Aorta (tissue), 5 donors: ENCODE measurements around the gene RIMKLB. TPM values are rescaled to one million over a fixed set of nuclear protein-coding genes. Genes with fewer than 3 reads are reported as not detected.
"Not testable (repeated sequence)": the region's sequence is repeated elsewhere in the genome, so short reads cannot be mapped to it uniquely, and the experiment has no call there.

Experiments used
- ATAC-seq: fragments of 200-7000 bp; cut with Tn5 transposase; one replicate; pipeline ENCODE4 v1.9.1; 2022; ENCODE audit warnings: moderate library complexity; ENCODE audit not compliant: low FRiP score
- DNase-seq, 2 donors: peaks; one replicate each; pipeline ENCODE4 v3.0.0-alpha.2; 2020
- H3K27ac ChIP-seq, 2 donors: one replicate each; pipeline ENCODE4 v1.5.1; 2013; ENCODE audit warnings: low read length in 2 of 2, mild to moderate bottlenecking in 2 of 2, moderate library complexity in 2 of 2, control low read depth in 1 of 2, inconsistent platforms in 1 of 2, low read depth in 1 of 2
- H3K27me3 ChIP-seq, 2 donors: one replicate each; pipeline ENCODE4 v1.6.1; 2013; ENCODE audit warnings: control low read depth in 1 of 2, low read length in 1 of 2, mild to moderate bottlenecking in 1 of 2, moderate library complexity in 1 of 2; ENCODE audit not compliant: insufficient read depth in 2 of 2, control insufficient read depth in 1 of 2
- H3K36me3 ChIP-seq, 2 donors: one replicate each; pipeline ENCODE4 v1.6.1; 2013; ENCODE audit warnings: control low read depth in 1 of 2, low read length in 1 of 2, mild to moderate bottlenecking in 1 of 2; ENCODE audit not compliant: insufficient read depth in 2 of 2, control insufficient read depth in 1 of 2
- H3K4me1 ChIP-seq, 2 donors: one replicate each; pipeline ENCODE4 v1.6.1; 2013; ENCODE audit warnings: low read length in 2 of 2, control low read depth in 1 of 2, mild to moderate bottlenecking in 1 of 2, moderate library complexity in 1 of 2; ENCODE audit not compliant: insufficient read depth in 2 of 2, control insufficient read depth in 1 of 2
- H3K4me3 ChIP-seq, 2 donors: one replicate each; pipeline ENCODE4 v1.5.1; 2013; ENCODE audit warnings: low read length in 2 of 2, control low read depth in 1 of 2, mild to moderate bottlenecking in 1 of 2
- H3K9me3 ChIP-seq: one replicate; pipeline ENCODE4 v1.6.1; 2013; ENCODE audit warnings: mild to moderate bottlenecking, low read length; ENCODE audit not compliant: control insufficient read depth
- WGBS, 2 donors: extraction: QIAGEN DNeasy Blood & Tissue Kit; methylation state at CpG; one replicate each; pipeline ENCODE4 v1.1.7; 2013; 5-methylcytosine and 5-hydroxymethylcytosine counted together
- intact Hi-C, 2 donors: fragments of 100-400 bp; cut with DNase I; formaldehyde crosslinking; loops; one replicate each; pipeline versions ENCODE4 v1.14.2 to v1.15.0; 2022
- polyA plus RNA-seq, 2 donors: library from polyadenylated mRNA; stranded (reverse); fragments of 200-250 nt; gene quantifications; one replicate each; pipeline ENCODE4 v1.2.3, GENCODE V29; 2013
- total RNA-seq, 2 donors: library from RNA; stranded (reverse); fragmentation: NEBNext Ultra II Directional; extraction: Animal tissue kit (Norgen Biotek cat#: 25700); gene quantifications; one replicate each; pipeline ENCODE4 v1.2.1, GENCODE V29; 2021
- donor health status: healthy with polysubstance abuse.
- donor health status: Bipolar disorder and iron deficiency.
- donor health status: DM: no; HTN: no; CAD: no.
- donor health status: DM: no; HTN: no; CAD: no.
- donor health status: DM: yes; HTN: yes; CAD: no.

Gene RIMKLB
- total and polyA plus RNA-seq, 4 donors = 42.6 to 117 (median 88.2) TPM

- H3K9me3 ChIP-seq, H3K4me3 ChIP-seq, H3K27ac ChIP-seq, intact Hi-C loops, H3K4me1 ChIP-seq, H3K36me3 ChIP-seq, DNase-seq, H3K27me3 ChIP-seq, ATAC-seq: not testable (repeated sequence)
- 77 to 83% methylated on average over 7 of the region's 7 CpGs for WGBS, 2 donors
Measured at GRCh38 chr12:8810112-8810511, 112.3 kb downstream of the RIMKLB start.

GRCh38 chr12:8813572-8814357 is 116.0 kb downstream of the RIMKLB start:
- no peaks in the 10 kb centered on the region for H3K27me3 ChIP-seq
- intact Hi-C loops = no loop called here
- H3K36me3 ChIP-seq = no peaks in the 10 kb centered on the region
- H3K27ac ChIP-seq = no peak overlapping the region
- DNase-seq = no peak
- H3K4me1 ChIP-seq = no peaks in the 10 kb centered on the region
- no peak overlapping the region for H3K4me3 ChIP-seq
- ATAC-seq = no peak
- H3K9me3 ChIP-seq = no peaks in the 10 kb centered on the region
- WGBS, 2 donors = 67 to 75% methylated on average over 5 of the region's 5 CpGs

DNA sequence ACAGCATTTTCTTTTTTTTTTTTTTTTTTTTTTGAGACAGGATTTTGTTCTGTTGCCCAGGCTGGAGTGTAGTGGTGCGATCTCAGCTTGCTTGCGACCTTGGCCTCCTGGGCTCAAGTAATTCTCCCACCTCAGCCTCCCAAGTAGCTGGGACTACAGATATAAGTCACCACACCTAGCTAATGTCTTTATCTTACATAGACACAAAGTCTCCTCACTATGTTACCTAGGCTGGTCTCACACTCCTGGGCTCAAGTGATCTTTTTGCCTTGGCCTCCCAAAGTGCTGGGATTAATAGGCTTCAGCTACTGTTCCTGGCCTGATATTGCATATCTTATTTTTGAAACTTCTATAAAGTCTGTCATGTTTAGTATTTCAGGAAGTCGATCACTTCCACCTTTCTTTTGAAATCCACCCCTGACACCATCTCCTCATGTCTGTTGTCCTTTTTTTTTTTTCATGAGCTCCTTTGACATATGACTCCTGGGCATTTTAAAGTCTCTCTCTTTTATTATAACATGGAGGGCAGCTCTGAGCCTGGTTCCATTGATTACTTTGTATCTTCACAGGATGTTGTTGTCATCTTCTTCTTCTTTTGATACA is 118.8 kb downstream of the RIMKLB start:
- Histone ChIP-seq H3K4me1 (no peaks in the 10 kb centered on the region), H3K27ac (no peak overlapping the region), H3K36me3 (no peaks in the 10 kb centered on the region), H3K4me3 (no peak overlapping the region), H3K27me3 (no peaks in the 10 kb centered on the region), H3K9me3 (no peaks in the 10 kb centered on the region)
- no peak for ATAC-seq
- no peak for DNase-seq
- 90 to 94% methylated on average over 3 of the region's 3 CpGs for WGBS, 2 donors
- intact Hi-C loops = no loop called here

GRCh38 chr12:8817856-8818255 is 120.1 kb downstream of the RIMKLB start:
- WGBS, 2 donors = 95 to 100% methylated on average over 1 of the region's 1 CpG
- Histone ChIP-seq H3K27me3 (no peaks in the 10 kb centered on the region), H3K9me3 (no peaks in the 10 kb centered on the region), H3K27ac (no peak overlapping the region), H3K36me3 (no peaks in the 10 kb centered on the region), H3K4me1 (no peaks in the 10 kb centered on the region), H3K4me3 (no peak overlapping the region)
- intact Hi-C loops = no loop called here
- ATAC-seq (no peak), DNase-seq (no peak)

GRCh38 chr12:8818526-8818925 is 120.7 kb downstream of the RIMKLB start:
- Histone ChIP-seq H3K27ac (no peak overlapping the region), H3K4me1 (no peaks in the 10 kb centered on the region), H3K36me3 (no peaks in the 10 kb centered on the region), H3K27me3 (no peaks in the 10 kb centered on the region), H3K4me3 (no peak overlapping the region), H3K9me3 (no peaks in the 10 kb centered on the region)
- no peak for ATAC-seq
- intact Hi-C loops = no loop called here
- DNase-seq = no peak
- WGBS, 2 donors = 87 to 88% methylated on average over 2 of the region's 2 CpGs

- Histone ChIP-seq H3K36me3 (no peaks in the 10 kb centered on the region), H3K4me1 (peaks cover 0 to 4% of the 10 kb centered on the region in 2 donors), H3K4me3 (no peak overlapping the region), H3K27ac (no peak overlapping the region), H3K9me3 (no peaks in the 10 kb centered on the region), H3K27me3 (no peaks in the 10 kb centered on the region)
- intact Hi-C loops = no loop called here
- ATAC-seq (no peak), DNase-seq (no peak)
- WGBS, 2 donors = 42 to 53% methylated on average over 5 of the region's 5 CpGs
Measured at GRCh38 chr12:8819666-8819980, 121.8 kb downstream of the RIMKLB start.

- H3K4me3 ChIP-seq, H3K9me3 ChIP-seq, DNase-seq, intact Hi-C loops, H3K4me1 ChIP-seq, H3K27ac ChIP-seq, ATAC-seq, H3K36me3 ChIP-seq, H3K27me3 ChIP-seq: not testable (repeated sequence)
- 93 to 95% methylated on average over 8 of the region's 8 CpGs for WGBS, 2 donors
Measured at GRCh38 chr12:8820676-8821407, 123.1 kb downstream of the RIMKLB start.

DNA sequence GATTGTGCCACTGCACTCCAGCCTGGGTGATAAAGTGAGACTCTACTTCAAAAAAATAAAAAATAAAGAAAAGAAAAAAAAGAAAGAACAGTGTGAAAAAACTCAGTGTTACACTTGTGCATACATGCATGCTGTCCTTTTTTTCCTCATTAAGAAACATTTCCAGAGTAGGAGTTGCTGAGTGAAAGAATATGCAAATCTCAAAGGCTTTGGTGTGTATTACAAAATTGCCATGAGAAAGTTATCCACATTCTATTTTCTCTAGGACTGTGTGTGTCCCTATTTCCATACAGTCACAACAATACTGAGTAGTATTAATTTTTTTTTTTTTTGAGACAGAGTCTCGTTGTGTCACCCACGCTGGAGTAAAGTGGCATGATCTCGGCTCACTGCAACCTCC is 123.8 kb downstream of the RIMKLB start:
- Histone ChIP-seq H3K9me3 (no peaks in the 10 kb centered on the region), H3K27ac (no peak overlapping the region), H3K4me3 (no peak overlapping the region), H3K4me1 (peaks cover 0 to 4% of the 10 kb centered on the region in 2 donors), H3K27me3 (no peaks in the 10 kb centered on the region), H3K36me3 (no peaks in the 10 kb centered on the region)
- intact Hi-C loops = no loop called here
- 79 to 86% methylated on average over 3 of the region's 3 CpGs for WGBS, 2 donors
- ATAC-seq (no peak), DNase-seq (no peak)

DNA sequence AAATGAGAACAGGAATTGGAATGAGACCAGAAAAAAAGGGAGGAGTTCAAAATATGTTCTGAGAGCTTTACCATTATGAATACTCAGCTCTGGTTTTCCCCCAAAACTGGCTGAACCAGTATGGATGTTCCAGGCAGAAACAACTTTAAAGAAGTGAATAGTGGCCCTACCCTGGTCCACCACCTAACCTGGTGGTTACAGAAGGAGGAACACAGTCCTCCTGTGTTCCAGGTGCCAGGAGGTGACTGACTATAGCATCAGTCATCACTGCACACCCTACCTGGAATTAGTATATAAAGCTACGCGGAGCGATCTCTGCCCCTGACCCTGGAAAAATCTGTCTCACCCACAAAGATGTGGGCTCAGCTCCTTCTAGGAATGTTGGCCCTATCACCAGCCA is 124.5 kb downstream of the RIMKLB start, which contains the start of gene A2ML1:
Gene A2ML1 (plus strand): TSS at position 324 of the 400 bp plus-strand sequence. CDS start 31 bp downstream, at position 355.
- Histone ChIP-seq H3K4me3 (no peak within 1 kb of the TSS), H3K27me3 (no peaks in the 10 kb centered on the region), H3K4me1 (peaks cover 0 to 4% of the 10 kb centered on the region in 2 donors), H3K36me3 (no peaks in the 10 kb centered on the region), H3K9me3 (no peaks in the 10 kb centered on the region), H3K27ac (no peak within 1 kb of the TSS)
- WGBS, 2 donors = 95 to 99% methylated on average over 3 of the region's 3 CpGs
- ATAC-seq = no peak
- intact Hi-C loops = no loop called here
- DNase-seq = no peak
